DLD1 (cell line): ENCODE data around the gene CCDC40.

Experiments used
- in situ Hi-C: cut with HindIII; loops from 2 replicates; pipeline ENCODE4 v1.10.0; 2017; ENCODE audit warnings: low sequenced_read_pairs

CCDC40 gene

DNA sequence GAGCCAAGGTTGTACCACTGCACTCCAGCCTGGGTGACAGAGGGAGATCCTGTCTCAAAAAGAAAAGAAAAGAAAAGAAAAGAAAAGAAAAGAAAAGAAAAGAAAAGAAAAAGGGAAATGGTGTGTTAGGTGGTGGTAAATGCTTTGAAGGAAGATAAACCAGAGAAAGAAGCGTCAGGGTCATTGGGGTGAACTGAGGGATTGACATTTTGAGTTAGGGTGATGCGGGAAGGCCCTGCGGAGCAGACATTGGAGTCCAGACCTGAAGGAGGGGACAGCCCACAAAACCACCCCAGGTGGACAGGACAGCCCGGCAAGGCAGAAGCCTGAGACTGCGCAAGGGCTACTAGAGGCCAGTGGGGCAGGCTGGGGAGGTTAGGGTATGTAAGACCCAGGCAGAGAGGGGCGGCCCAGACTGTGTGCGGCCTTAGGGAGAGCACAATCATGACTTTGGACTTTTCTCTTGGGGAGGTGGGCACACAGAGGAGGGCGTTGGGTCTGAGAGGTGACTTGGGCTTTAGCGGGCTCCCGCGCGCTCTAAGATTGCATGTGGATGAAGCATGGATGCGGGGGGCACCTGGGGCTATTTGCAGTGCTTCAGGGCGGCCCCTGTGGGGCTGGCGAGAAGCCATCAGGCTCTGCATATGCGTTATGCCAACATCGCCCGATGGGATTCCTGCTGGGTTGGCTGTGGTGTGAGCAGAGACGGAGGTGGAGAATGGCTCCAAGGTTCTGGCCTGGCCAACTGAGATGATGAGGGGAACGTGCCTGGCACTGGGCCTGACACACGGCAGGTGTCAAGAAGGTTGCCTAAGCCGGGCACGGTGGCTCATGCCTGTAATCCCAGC, 61.6 kb downstream of the CCDC40 start:
- in situ Hi-C loops: no loop called here

DNA sequence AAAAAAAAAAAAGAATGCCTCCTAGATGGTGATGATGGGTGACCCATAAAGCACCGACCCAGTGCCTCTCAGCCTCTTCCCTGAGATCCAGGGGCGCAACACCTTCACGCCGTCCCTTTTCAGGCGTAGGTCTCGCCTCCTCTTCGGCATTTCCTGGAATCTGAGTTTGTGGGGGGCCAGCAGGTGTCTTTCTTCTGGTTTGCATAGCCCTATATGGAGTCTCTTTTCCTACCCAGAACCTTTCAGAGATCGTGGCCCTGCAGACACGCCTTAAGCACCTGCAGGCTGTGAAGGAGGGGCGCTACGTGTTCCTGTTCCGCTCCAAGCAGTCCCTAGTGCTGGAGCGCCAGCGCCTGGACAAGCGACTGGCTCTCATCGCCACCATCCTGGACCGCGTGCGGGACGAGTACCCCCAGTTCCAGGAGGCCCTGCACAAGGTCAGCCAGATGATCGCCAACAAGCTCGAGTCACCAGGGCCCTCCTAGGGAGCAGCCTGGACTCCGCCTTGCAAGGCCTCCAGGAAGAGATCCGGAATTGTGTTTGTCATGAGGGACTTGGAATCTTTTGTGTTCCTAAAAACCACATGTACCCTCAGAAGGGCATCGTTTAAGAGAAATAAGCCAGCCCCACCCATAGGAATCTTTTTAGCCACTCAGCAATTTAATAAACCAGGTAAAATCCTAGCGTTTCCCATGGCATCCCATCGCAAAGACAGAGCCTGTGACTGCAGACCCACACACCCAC, 63.0 kb downstream of the CCDC40 start:
- in situ Hi-C loops: no loop called here

DNA sequence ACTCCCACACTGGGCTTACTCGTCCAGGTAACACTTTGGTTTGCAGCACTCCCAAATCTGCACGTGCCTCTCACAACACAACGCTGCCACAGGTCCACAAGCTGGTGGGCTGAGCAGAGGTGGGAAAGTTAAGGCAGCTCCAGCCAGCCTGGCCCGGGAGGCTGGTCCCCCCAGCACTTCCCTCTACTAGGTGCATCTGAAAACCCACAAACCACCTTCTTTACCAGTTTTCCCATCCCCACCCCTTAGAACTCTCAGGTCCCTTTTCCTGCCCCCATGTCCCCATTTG, 63.5 kb downstream of the CCDC40 start:
- in situ Hi-C loops: no loop called here

DNA sequence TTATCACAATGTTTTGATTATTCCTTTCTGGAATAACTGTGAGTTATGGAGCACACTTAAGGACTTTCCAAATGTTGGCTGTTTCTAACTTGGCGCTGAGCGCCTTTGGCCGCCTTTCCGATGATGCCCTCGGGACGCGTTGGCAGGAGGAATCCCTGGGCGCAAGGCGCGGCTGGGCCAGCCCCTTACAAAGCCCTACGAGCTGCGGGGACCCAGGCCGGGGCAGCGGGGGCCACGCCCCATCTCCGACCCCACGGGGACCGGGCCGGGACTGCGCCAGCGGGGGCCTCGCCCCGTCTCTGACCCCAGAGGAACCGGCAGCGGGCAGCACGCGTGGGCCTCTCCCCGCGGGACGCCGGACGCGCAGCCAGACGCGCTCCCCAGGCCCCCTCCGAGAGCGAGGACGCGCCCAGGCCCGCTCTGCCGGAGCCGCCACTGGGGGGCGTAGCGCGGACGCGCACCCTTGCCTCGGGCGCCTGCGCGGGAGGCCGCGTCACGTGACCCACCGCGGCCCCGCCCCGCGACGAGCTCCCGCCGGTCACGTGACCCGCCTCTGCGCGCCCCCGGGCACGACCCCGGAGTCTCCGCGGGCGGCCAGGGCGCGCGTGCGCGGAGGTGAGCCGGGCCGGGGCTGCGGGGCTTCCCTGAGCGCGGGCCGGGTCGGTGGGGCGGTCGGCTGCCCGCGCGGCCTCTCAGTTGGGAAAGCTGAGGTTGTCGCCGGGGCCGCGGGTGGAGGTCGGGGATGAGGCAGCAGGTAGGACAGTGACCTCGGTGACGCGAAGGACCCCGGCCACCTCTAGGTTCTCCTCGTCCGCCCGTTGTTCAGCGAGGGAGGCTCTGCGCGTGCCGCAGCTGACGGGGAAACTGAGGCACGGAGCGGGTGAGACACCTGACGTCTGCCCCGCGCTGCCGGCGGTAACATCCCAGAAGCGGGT, 64.8 kb downstream of the CCDC40 start, which contains the start of gene GAA:
Gene GAA, plus strand, starts transcription at position 571 of the 935 bp plus-strand sequence. CDS start 3,006 bp downstream, outside the sequence.
- in situ Hi-C loops: no loop called here

DNA sequence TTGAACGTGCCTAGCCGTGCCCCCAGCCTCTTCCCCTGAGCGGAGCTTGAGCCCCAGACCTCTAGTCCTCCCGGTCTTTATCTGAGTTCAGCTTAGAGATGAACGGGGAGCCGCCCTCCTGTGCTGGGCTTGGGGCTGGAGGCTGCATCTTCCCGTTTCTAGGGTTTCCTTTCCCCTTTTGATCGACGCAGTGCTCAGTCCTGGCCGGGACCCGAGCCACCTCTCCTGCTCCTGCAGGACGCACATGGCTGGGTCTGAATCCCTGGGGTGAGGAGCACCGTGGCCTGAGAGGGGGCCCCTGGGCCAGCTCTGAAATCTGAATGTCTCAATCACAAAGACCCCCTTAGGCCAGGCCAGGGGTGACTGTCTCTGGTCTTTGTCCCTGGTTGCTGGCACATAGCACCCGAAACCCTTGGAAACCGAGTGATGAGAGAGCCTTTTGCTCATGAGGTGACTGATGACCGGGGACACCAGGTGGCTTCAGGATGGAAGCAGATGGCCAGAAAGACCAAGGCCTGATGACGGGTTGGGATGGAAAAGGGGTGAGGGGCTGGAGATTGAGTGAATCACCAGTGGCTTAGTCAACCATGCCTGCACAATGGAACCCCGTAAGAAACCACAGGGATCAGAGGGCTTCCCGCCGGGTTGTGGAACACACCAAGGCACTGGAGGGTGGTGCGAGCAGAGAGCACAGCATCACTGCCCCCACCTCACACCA, 65.7 kb downstream of the CCDC40 start:
- in situ Hi-C loops: no loop called here

DNA sequence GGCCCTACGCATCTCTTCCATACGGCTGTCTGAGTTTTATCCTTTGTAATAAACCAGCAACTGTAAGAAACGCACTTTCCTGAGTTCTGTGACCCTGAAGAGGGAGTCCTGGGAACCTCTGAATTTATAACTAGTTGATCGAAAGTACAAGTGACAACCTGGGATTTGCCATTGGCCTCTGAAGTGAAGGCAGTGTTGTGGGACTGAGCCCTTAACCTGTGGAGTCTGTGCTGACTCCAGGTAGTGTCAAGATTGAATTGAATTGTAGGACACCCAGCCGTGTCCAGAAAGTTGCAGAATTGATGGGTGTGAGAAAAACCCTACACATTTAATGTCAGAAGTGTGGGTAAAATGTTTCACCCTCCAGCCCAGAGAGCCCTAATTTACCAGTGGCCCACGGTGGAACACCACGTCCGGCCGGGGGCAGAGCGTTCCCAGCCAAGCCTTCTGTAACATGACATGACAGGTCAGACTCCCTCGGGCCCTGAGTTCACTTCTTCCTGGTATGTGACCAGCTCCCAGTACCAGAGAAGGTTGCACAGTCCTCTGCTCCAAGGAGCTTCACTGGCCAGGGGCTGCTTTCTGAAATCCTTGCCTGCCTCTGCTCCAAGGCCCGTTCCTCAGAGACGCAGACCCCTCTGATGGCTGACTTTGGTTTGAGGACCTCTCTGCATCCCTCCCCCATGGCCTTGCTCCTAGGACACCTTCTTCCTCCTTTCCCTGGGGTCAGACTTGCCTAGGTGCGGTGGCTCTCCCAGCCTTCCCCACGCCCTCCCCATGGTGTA, 66.4 kb downstream of the CCDC40 start:
- in situ Hi-C loops: no loop called here

DNA sequence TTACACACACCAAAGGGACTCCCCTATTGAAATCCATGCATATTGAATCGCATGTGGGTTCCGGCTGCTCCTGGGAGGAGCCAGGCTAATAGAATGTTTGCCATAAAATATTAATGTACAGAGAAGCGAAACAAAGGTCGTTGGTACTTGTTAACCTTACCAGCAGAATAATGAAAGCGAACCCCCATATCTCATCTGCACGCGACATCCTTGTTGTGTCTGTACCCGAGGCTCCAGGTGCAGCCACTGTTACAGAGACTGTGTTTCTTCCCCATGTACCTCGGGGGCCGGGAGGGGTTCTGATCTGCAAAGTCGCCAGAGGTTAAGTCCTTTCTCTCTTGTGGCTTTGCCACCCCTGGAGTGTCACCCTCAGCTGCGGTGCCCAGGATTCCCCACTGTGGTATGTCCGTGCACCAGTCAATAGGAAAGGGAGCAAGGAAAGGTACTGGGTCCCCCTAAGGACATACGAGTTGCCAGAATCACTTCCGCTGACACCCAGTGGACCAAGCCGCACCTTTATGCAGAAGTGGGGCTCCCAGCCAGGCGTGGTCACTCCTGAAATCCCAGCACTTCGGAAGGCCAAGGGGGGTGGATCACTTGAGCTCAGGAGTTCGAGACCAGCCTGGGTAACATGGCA, 67.1 kb downstream of the CCDC40 start:
- in situ Hi-C loops: no loop called here

DNA sequence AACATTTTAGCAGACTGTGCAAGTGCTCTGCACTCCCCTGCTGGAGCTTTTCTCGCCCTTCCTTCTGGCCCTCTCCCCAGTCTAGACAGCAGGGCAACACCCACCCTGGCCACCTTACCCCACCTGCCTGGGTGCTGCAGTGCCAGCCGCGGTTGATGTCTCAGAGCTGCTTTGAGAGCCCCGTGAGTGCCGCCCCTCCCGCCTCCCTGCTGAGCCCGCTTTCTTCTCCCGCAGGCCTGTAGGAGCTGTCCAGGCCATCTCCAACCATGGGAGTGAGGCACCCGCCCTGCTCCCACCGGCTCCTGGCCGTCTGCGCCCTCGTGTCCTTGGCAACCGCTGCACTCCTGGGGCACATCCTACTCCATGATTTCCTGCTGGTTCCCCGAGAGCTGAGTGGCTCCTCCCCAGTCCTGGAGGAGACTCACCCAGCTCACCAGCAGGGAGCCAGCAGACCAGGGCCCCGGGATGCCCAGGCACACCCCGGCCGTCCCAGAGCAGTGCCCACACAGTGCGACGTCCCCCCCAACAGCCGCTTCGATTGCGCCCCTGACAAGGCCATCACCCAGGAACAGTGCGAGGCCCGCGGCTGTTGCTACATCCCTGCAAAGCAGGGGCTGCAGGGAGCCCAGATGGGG, 68.0 kb downstream of the CCDC40 start:
- in situ Hi-C loops: no loop called here

DNA sequence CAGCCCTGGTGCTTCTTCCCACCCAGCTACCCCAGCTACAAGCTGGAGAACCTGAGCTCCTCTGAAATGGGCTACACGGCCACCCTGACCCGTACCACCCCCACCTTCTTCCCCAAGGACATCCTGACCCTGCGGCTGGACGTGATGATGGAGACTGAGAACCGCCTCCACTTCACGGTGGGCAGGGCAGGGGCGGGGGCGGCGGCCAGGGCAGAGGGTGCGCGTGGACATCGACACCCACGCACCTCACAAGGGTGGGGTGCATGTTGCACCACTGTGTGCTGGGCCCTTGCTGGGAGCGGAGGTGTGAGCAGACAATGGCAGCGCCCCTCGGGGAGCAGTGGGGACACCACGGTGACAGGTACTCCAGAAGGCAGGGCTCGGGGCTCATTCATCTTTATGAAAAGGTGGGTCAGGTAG, 68.5 kb downstream of the CCDC40 start:
- in situ Hi-C loops: no loop called here

DNA sequence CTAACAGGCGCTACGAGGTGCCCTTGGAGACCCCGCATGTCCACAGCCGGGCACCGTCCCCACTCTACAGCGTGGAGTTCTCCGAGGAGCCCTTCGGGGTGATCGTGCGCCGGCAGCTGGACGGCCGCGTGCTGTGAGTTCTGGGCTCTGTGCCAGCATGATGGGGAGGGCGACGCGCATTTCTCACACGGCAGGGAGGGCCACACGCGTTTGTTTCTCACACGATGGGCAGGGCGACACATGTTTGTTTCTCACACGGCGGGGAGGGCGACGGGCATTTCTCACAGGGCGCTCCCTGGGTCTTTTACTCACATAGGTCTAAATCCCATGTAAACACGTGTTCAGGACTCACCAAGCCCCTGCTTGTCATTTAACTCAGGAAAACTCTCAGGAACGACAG, 69.3 kb downstream of the CCDC40 start:
- in situ Hi-C loops: no loop called here

DNA sequence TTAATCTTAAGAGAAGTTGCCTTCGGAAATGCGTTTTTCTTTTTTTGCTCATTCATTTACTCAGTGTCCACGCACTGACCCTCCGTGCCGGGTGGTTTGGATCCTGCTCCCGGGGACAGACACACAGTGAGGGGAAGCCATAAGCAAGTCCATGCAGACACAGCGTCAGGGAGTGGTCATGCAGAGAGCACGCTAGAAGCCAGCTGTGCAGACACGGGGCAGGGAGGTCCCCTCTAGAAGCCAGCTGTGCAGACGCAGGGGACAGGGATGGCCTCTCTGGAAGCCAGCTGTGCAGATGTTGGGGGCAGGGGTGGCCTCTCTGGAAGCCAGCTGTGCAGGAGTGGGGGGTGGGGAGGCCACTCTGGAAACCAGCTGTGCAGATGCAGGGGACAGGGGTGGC, 69.7 kb downstream of the CCDC40 start:
- in situ Hi-C loops: no loop called here

DNA sequence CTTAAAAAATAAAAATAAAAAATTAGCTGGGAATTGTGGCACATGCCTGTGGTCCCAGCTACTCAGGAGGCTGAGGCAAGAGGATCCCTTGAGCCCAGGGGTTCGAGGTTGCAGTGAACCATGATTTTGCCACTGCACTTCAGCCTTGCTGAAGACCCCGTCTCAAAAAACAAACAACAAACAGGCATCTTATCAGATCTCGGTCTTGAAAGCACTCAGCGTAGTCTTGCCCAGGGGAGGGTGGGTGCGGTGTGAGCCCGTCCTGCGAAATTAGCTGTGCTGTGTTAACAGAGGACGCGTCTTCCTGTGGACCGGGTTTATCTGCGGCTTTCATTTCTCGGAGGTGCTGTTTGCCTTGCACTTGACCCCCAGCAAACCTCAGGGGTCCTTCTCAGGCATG, 70.3 kb downstream of the CCDC40 start:
- in situ Hi-C loops: no loop called here

DNA sequence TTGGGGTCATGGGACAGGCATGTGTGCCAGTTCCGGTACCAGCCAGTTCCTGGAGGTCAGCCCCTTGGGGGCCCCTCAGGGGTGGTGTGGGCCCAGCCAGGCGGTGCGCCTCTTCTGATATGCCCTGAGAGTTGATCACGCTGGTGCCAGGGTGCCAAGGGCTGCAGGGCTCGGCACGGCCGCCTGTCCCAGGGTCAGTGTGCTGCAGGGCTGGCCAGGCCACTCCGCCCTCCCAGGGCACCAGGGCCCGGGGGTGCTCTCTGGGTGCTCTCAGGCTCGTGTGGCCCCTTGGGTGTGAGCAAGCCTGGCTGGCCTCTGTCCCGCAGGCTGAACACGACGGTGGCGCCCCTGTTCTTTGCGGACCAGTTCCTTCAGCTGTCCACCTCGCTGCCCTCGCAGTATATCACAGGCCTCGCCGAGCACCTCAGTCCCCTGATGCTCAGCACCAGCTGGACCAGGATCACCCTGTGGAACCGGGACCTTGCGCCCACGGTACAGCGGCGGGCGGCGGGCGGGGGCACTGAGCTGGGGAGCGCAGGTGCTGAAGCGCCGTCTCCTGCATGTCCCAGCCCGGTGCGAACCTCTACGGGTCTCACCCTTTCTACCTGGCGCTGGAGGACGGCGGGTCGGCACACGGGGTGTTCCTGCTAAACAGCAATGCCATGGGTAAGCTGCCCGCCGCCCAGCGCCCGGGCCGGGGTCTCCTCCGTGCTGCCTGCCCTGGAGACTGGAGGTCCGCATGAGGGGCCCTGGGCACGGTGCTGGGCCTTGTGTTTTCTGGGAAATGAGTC, 71.0 kb downstream of the CCDC40 start:
- in situ Hi-C loops: no loop called here

DNA sequence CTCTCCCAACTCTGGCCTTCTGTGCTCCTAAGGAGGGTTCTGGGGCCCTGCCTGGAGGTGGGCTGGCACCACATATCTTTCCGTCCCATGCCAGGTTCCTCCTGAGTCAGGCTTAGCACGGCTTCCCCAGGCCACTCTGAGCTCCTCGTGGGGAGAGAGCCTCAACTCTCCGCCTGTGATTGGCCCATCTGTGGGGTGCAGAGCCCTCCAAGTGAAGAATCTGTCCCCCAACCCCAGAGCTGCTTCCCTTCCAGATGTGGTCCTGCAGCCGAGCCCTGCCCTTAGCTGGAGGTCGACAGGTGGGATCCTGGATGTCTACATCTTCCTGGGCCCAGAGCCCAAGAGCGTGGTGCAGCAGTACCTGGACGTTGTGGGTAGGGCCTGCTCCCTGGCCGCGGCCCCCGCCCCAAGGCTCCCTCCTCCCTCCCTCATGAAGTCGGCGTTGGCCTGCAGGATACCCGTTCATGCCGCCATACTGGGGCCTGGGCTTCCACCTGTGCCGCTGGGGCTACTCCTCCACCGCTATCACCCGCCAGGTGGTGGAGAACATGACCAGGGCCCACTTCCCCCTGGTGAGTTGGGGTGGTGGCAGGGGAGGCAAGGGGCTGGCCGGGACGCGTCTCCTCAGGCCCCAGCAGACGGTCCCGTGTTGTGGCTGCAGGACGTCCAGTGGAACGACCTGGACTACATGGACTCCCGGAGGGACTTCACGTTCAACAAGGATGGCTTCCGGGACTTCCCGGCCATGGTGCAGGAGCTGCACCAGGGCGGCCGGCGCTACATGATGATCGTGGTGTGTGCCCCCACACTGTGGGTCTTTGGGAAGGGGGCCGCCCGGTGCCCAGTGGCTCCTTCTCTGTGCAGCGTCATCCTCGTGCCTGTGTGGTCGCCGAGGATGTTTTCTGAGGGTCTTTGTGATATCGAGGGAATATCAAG, 71.9 kb downstream of the CCDC40 start:
- in situ Hi-C loops: no loop called here

DNA sequence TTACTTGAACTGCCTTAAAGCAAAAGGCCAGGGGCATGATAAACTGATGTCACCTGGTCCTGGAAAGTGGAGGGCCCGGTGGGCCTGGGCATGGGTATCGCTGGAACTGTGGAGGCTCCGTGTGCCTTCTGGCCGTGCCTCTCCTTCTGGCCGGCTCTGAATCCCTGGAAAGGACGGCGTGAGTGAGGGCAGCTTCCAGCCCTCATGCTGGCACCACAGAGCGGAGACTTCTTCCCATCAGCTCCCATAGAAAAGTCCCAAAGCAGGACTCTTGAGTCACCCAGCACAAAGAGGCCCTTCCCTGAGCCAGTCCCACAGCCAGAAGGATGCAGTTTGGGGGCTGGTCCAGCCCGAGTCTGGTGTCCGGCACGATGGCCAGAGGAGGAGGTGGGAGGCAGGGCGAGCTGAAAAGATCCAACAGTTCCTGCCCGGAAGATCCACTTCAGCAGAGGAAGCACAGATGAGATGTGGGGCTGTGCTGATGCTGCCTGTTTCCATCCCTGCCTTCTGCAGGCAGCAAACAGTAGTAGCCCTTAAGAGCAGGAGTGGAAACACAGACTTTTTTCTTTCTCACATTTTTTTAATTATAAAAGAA, 72.7 kb downstream of the CCDC40 start:
- in situ Hi-C loops: no loop called here

DNA sequence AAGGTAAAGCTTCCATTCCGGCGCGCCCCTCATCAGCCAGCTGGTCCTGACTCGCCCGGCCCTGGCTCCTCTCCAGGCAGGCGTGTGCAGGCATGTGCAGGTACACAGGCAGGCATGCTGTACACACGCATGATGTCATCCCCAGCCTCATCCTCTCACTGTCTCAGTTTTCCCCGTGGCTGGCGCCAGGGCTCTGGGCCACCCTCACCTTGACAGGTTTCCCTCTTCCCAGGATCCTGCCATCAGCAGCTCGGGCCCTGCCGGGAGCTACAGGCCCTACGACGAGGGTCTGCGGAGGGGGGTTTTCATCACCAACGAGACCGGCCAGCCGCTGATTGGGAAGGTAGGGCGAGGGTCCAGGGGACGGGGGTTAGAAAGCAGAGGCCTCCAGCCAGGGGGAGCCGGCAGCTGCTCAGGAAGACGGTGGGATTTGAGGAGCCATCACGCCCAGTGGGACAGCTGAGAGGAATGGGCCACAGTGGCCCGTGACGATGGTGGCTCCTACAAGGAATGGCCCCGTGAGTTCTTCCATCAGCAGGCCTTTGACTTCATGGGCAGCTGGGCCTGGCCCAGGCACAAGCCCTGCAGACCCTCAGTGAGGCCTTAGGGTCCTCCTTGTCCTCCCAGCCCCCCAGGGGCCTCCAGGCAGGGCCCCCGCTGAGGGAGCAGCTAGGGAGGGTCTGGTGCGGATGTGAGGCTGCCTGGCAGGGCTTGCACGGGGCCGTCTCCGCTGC, 73.4 kb downstream of the CCDC40 start:
- in situ Hi-C loops: no loop called here
